Measurements from ENCODE around the gene PMFBP1. TPM values are rescaled to one million over a fixed set of nuclear protein-coding genes. Genes with fewer than 3 reads are reported as not detected.

PMFBP1 gene
- total RNA-seq, 1 donor from 2014 or later, result 1.2 TPM

DNA sequence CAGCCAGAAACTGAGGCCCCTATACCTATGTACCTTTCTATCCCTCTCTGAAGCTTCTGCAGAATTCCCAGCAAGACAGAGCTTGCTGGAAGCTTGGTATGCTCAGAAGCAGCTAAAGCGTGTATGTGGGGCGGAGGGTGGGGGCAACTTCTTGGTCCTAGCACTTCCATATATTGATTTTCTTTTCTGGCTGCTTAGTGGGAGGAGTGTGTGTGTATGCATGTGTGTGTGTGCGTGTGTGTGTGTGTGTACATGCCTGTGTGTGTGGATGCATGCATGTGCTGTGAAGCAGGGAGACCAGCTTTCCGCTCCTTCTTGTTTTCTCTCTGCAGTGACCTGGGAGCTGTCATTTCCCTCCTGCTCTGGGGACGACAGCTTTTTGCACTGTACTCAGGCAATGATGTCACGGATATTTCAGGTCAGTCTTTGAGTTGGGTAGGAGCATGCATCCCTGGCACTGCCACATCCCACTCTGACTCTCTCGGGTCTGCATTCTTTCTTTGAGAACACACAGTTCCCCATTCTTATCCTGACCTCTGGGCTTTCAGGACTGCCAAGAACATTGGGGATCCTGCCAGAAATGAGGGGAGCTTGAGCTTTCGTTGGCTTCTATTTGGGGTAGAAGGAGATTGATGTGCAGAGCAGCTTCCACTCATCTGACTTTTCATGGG, 98.3 kb downstream of the PMFBP1 start:
- peaks cover 5% of the 10 kb centered on the region for H3K9me3 Mint-ChIP-seq (ENCODE audit: unreplicated experiment)
- FAIRE-seq (no peak), DNase-seq (ENCODE audit: low read depth) (no peak)
- no peak for TF ChIP-seq EZH2 (IDR thresholded peaks at IDR 0.05; ENCODE audit: insufficient read depth, low read length)
- TF ChIP-seq, protein P1, sequence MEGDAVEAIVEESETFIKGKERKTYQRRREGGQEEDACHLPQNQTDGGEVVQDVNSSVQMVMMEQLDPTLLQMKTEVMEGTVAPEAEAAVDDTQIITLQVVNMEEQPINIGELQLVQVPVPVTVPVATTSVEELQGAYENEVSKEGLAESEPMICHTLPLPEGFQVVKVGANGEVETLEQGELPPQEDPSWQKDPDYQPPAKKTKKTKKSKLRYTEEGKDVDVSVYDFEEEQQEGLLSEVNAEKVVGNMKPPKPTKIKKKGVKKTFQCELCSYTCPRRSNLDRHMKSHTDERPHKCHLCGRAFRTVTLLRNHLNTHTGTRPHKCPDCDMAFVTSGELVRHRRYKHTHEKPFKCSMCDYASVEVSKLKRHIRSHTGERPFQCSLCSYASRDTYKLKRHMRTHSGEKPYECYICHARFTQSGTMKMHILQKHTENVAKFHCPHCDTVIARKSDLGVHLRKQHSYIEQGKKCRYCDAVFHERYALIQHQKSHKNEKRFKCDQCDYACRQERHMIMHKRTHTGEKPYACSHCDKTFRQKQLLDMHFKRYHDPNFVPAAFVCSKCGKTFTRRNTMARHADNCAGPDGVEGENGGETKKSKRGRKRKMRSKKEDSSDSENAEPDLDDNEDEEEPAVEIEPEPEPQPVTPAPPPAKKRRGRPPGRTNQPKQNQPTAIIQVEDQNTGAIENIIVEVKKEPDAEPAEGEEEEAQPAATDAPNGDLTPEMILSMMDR (IDR thresholded peaks at IDR 0.05; ENCODE audit: insufficient read depth, low read depth, low read length), result no peak
- no peaks in the 10 kb centered on the region for H3K27me3 ChIP-seq (ENCODE audit: insufficient read depth, low read length)
- no peak overlapping the region for H3K9ac ChIP-seq (ENCODE audit: low read length)
- no peaks in the 10 kb centered on the region for H3K4me1 ChIP-seq (ENCODE audit: insufficient read depth, low read length)
- no peaks in the 10 kb centered on the region for H4K20me1 ChIP-seq (ENCODE audit: insufficient read depth, low read length)
- no peak overlapping the region for H3K27ac ChIP-seq (ENCODE audit: low read depth, low read length)
- no peak overlapping the region for H3K4me3 ChIP-seq (ENCODE audit: insufficient read depth, low read depth, low read length)
- no peak overlapping the region for H2AFZ ChIP-seq (ENCODE audit: low read depth, low read length)
- no peak overlapping the region for H3K4me3 Mint-ChIP-seq (ENCODE audit: unreplicated experiment)
- no peak overlapping the region for H3K27ac Mint-ChIP-seq (ENCODE audit: unreplicated experiment)
- H3K4me2 ChIP-seq (ENCODE audit: low read length), result no peak overlapping the region
- H3K4me1 Mint-ChIP-seq (ENCODE audit: low read depth, unreplicated experiment), result no peaks in the 10 kb centered on the region
- H3K36me3 Mint-ChIP-seq (ENCODE audit: low read depth, unreplicated experiment), result peaks cover 16% of the 10 kb centered on the region
- no peaks in the 10 kb centered on the region for H3K36me3 ChIP-seq (ENCODE audit: insufficient read depth, low read length)
- no peaks in the 10 kb centered on the region for H3K9me3 ChIP-seq (ENCODE audit: insufficient read depth, low read depth, low read length)
- no peaks in the 10 kb centered on the region for H3K79me2 ChIP-seq (ENCODE audit: insufficient read depth, low read length)
- no peaks in the 10 kb centered on the region for H3K27me3 Mint-ChIP-seq (ENCODE audit: low read depth, unreplicated experiment)

DNA sequence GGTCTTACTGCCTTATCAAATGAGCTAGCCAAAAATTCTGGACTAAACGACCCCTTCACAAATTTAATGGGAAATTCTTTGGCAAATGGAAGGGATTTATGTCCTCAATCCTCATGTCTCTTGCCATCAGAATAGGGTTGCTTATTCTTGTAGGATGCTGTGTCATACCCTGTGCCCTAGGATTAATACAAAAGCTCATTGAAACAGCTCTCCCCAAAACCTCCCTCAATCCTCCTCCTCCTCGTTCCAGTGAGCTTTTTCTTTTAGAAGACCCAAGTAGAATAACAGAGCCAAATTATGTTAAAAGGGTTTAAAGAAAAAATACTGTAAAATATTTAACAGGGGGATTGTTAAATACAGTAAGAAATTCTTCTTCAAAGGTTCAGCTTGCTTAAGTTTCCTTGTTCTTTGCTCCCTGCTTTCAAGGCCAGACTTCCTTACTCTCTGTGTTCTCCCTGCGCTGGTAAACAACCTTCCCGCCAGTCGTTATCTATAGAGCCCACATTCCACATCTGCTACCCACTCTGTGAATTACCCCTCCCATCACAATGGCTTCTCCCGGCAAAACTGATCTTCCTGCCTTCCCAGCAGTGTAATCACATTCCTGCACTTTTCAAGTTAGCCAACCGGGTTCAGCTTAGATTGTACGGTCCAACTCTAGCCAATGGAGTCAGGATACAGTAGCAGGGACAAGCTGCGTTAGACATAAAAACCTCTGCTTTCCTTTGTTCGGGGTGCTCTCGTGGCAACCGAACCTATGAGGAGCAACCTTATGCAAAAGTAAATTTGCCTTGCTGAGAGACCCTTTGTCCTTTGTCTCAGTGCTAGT, 99.2 kb downstream of the PMFBP1 start:
- Mint-ChIP-seq H3K4me3 (ENCODE audit: unreplicated experiment) (no peak overlapping the region), H3K9me3 (ENCODE audit: unreplicated experiment) (peaks cover 5% of the 10 kb centered on the region), H3K36me3 (ENCODE audit: low read depth, unreplicated experiment) (peaks cover 10% of the 10 kb centered on the region), H3K27ac (ENCODE audit: unreplicated experiment) (peak overlapping the region; percentile 8), H3K27me3 (ENCODE audit: low read depth, unreplicated experiment) (no peaks in the 10 kb centered on the region), H3K4me1 (ENCODE audit: low read depth, unreplicated experiment) (no peaks in the 10 kb centered on the region)
- Histone ChIP-seq H3K4me3 (ENCODE audit: insufficient read depth, low read depth, low read length) (no peak overlapping the region), H3K4me2 (ENCODE audit: low read length) (no peak overlapping the region), H3K79me2 (ENCODE audit: insufficient read depth, low read length) (no peaks in the 10 kb centered on the region), H3K9ac (ENCODE audit: low read length) (no peak overlapping the region), H4K20me1 (ENCODE audit: insufficient read depth, low read length) (no peaks in the 10 kb centered on the region), H3K36me3 (ENCODE audit: insufficient read depth, low read length) (no peaks in the 10 kb centered on the region), H3K4me1 (ENCODE audit: insufficient read depth, low read length) (no peaks in the 10 kb centered on the region), H3K9me3 (ENCODE audit: insufficient read depth, low read depth, low read length) (no peaks in the 10 kb centered on the region), H3K27me3 (ENCODE audit: insufficient read depth, low read length) (no peaks in the 10 kb centered on the region), H2AFZ (ENCODE audit: low read depth, low read length) (no peak overlapping the region), H3K27ac (ENCODE audit: low read depth, low read length) (no peak overlapping the region)
- TF ChIP-seq EZH2 (IDR thresholded peaks at IDR 0.05; ENCODE audit: insufficient read depth, low read length), result no peak
- TF ChIP-seq, protein P1 (IDR thresholded peaks at IDR 0.05; ENCODE audit: insufficient read depth, low read depth, low read length), result no peak
- FAIRE-seq (no peak), DNase-seq (ENCODE audit: low read depth) (peak; percentile 9)

Other genes with a start within 250 kb of the PMFBP1 start
- gene PKD1L3, start 171.8 kb downstream of the PMFBP1 start, total RNA-seq, result not detected in 2 replicates
- gene DHODH, start 163.4 kb downstream of the PMFBP1 start, total RNA-seq, result 4.9 and 5.2 TPM in 2 replicates
- gene HP, start 117.7 kb downstream of the PMFBP1 start, total RNA-seq, result not detected in 2 replicates
- gene HPR, start 108.9 kb downstream of the PMFBP1 start, total RNA-seq, result not detected in 2 replicates
- 12.8 TPM in 2 replicates for gene TXNL4B, start 78.5 kb downstream of the PMFBP1 start, total RNA-seq
- gene DHX38, start 78.3 kb downstream of the PMFBP1 start, total RNA-seq, result 42.9 and 49.0 TPM in 2 replicates